Upper lobe of right lung (tissue), 1 donor: ENCODE data around the gene HSP90B1. TPM values are rescaled to one million over a fixed set of nuclear protein-coding genes. Genes with fewer than 3 reads are reported as not detected.

Experiments used
- ATAC-seq: fragments of 200-7000 bp; cut with Tn5 transposase; one replicate; pipeline ENCODE4 v1.9.1; 2020; ENCODE audit warnings: mild to moderate bottlenecking, moderate library complexity
- DNase-seq: peaks from one replicate; pipeline ENCODE4 v3.0.0-alpha.2; 2020
- H3K27ac ChIP-seq: fragments of 200-600 bp; one replicate; pipeline ENCODE4 v1.8.0; 2022
- H3K27me3 ChIP-seq: fragments of 200-600 bp; one replicate; pipeline ENCODE4 v1.8.0; 2022; ENCODE audit warnings: mild to moderate bottlenecking
- H3K36me3 ChIP-seq: fragments of 200-600 bp; one replicate; pipeline ENCODE4 v1.8.0; 2022
- H3K4me1 ChIP-seq: fragments of 200-600 bp; one replicate; pipeline ENCODE4 v1.8.0; 2022
- H3K4me3 ChIP-seq: fragments of 200-600 bp; one replicate; pipeline ENCODE4 v1.8.0; 2022; ENCODE audit warnings: mild to moderate bottlenecking
- H3K9me3 ChIP-seq: fragments of 200-600 bp; one replicate; pipeline ENCODE4 v1.8.0; 2022
- intact Hi-C: fragments of 100-400 bp; cut with DNase I; formaldehyde crosslinking; loops from one replicate; pipeline ENCODE4 v1.11.0; 2022
- total RNA-seq: library from RNA; stranded (reverse); fragmentation: NEBNext Ultra II Directional; extraction: Animal tissue kit (Norgen Biotek cat#: 25700); gene quantifications from one replicate; pipeline ENCODE4 v1.2.1, GENCODE V29; 2021
- TF ChIP-seq, protein P1 (sequence below): fragments of 200-600 bp; IDR thresholded peaks from one replicate; pipeline ENCODE4 v1.8.0; 2022; ENCODE audit warnings: antibody characterized with exemption
- donor health status: DM: no; HTN: yes; CAD: no; lungs with severe emphysema.

HSP90B1 gene
- total RNA-seq, 1 donor from 2014 or later, result 676 TPM

GRCh38 chr12:103957865-103958388, 27.7 kb downstream of the HSP90B1 start:
- Histone ChIP-seq H3K4me1 (peaks cover 22% of the 10 kb centered on the region), H3K27ac (peak overlapping the region; percentile 84)

DNA sequence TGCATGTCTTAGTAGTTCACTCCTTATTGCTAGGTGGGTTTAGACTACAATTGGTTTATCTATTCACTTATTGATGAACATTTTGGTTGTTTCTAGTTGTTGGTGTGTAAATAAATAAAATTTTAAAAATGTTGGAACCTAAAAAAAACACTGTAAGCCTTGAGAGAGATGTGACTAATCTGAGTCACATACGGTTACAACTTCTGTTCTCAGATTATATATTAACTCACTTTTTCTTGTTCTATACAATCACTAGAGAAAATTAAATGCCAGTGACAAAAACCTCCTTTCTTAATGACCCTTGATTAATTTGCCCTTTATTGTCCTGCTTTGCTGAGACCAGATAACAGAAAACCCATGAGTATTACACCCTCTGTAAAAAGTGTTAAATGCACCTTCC, 28.4 kb downstream of the HSP90B1 start:
- no peak overlapping the region for H3K27ac ChIP-seq
- no peak for DNase-seq
- H3K4me3 ChIP-seq, result no peak overlapping the region
- TF ChIP-seq, protein P1, sequence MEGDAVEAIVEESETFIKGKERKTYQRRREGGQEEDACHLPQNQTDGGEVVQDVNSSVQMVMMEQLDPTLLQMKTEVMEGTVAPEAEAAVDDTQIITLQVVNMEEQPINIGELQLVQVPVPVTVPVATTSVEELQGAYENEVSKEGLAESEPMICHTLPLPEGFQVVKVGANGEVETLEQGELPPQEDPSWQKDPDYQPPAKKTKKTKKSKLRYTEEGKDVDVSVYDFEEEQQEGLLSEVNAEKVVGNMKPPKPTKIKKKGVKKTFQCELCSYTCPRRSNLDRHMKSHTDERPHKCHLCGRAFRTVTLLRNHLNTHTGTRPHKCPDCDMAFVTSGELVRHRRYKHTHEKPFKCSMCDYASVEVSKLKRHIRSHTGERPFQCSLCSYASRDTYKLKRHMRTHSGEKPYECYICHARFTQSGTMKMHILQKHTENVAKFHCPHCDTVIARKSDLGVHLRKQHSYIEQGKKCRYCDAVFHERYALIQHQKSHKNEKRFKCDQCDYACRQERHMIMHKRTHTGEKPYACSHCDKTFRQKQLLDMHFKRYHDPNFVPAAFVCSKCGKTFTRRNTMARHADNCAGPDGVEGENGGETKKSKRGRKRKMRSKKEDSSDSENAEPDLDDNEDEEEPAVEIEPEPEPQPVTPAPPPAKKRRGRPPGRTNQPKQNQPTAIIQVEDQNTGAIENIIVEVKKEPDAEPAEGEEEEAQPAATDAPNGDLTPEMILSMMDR, result no peak
- H3K4me1 ChIP-seq, result peaks cover 22% of the 10 kb centered on the region
- H3K27me3 ChIP-seq, result no peaks in the 10 kb centered on the region
- H3K9me3 ChIP-seq, result no peaks in the 10 kb centered on the region
- no peaks in the 10 kb centered on the region for H3K36me3 ChIP-seq
- intact Hi-C loops, result no loop called here
- ATAC-seq, result no peak

More at GRCh38 chr12:103957865-103958388, 27.7 kb downstream of the HSP90B1 start:
- ATAC-seq, result no peak
- TF ChIP-seq, protein P1, result no peak
- no peaks in the 10 kb centered on the region for H3K9me3 ChIP-seq
- no peak for DNase-seq
- H3K4me3 ChIP-seq, result peak overlapping the region; percentile 92
- no peaks in the 10 kb centered on the region for H3K27me3 ChIP-seq
- peaks cover 4% of the 10 kb centered on the region for H3K36me3 ChIP-seq
- intact Hi-C loops, result no loop called here

DNA sequence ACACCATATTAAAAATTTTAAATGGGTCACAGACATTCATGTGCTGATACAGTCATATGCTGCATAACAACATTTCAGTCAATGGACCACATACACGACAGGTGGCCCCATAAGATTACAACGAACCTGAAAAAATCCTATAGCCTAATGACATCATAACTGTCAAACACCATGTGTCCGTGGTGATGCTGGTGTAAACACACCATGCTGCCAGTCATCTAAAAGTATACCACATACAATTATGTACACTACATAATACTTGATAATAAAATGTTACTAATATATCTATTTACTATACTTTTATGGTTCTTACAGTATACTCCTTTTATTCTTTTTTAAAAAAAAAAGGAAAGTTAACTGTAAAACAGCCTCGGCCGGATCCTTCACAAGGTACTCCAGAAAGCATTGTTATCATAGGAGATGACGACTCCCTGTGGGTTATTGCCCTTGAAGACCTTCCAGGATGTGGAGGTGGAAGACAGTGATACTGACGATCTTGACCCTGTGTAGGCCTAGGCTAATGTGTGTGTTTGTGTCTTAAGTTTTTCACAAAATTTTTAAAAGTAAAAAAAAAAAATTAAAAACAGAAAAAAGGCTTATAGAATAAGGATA, 30.5 kb downstream of the HSP90B1 start:
- Histone ChIP-seq H3K9me3 (no peaks in the 10 kb centered on the region), H3K4me3 (no peak overlapping the region), H3K36me3 (no peaks in the 10 kb centered on the region), H3K4me1 (peaks cover 16% of the 10 kb centered on the region), H3K27me3 (no peaks in the 10 kb centered on the region), H3K27ac (no peak overlapping the region)
- DNase-seq, result no peak
- ATAC-seq, result no peak
- TF ChIP-seq, protein P1, result no peak
- intact Hi-C loops, result no loop called here

- Histone ChIP-seq H3K27me3 (no peaks in the 10 kb centered on the region), H3K4me1 (peaks cover 18% of the 10 kb centered on the region), H3K36me3 (no peaks in the 10 kb centered on the region), H3K27ac (no peak overlapping the region), H3K9me3 (no peaks in the 10 kb centered on the region), H3K4me3 (no peak overlapping the region)
- TF ChIP-seq, protein P1, result no peak
- intact Hi-C loops, result no loop called here
- ATAC-seq, result no peak
- DNase-seq, result no peak
Measured at GRCh38 chr12:103962493-103962892, 32.3 kb downstream of the HSP90B1 start.

DNA sequence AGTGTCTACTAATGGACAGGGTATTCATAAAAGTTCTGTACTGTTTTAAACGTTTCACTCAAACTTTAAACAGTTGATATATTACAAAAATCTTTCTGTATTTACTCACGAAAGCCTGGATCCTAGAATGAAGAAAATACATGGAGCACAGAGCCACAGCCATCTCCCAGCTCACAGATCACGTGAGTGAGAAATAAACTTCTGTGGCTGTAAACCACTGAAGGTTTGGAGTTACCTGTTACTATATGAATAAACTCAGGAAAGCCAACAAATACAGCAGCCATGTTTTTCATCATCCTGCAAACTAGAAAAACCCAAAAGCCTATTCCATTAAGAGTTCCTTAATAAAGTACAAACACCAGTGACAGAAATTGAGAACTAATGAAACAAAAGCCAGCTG, 34.6 kb downstream of the HSP90B1 start:
- Histone ChIP-seq H3K27ac (peak overlapping the region; percentile 96), H3K27me3 (no peaks in the 10 kb centered on the region), H3K9me3 (no peaks in the 10 kb centered on the region), H3K36me3 (no peaks in the 10 kb centered on the region), H3K4me1 (peaks cover 21% of the 10 kb centered on the region), H3K4me3 (peak overlapping the region; percentile 93)
- no peak for DNase-seq
- ATAC-seq, result no peak
- intact Hi-C loops, result no loop called here
- TF ChIP-seq, protein P1, result no peak

- H3K27me3 ChIP-seq, result no peaks in the 10 kb centered on the region
- TF ChIP-seq, protein P1, result no peak
- intact Hi-C loops, result no loop called here
- H3K36me3 ChIP-seq, result no peaks in the 10 kb centered on the region
- no peak for DNase-seq
- peaks cover 25% of the 10 kb centered on the region for H3K4me1 ChIP-seq
- ATAC-seq, result no peak
- H3K9me3 ChIP-seq, result no peaks in the 10 kb centered on the region
- H3K27ac ChIP-seq, result peak overlapping the region; percentile 96
- H3K4me3 ChIP-seq, result peak overlapping the region; percentile 93
Measured at GRCh38 chr12:103965255-103965589, 35.0 kb downstream of the HSP90B1 start.
